Femur (tissue), 1 donor: ENCODE data around the gene PCP2.

Experiments used
- DNase-seq: peaks from one replicate; pipeline ENCODE4 v3.0.0-alpha.2; 2017

The PCP2 gene

DNA sequence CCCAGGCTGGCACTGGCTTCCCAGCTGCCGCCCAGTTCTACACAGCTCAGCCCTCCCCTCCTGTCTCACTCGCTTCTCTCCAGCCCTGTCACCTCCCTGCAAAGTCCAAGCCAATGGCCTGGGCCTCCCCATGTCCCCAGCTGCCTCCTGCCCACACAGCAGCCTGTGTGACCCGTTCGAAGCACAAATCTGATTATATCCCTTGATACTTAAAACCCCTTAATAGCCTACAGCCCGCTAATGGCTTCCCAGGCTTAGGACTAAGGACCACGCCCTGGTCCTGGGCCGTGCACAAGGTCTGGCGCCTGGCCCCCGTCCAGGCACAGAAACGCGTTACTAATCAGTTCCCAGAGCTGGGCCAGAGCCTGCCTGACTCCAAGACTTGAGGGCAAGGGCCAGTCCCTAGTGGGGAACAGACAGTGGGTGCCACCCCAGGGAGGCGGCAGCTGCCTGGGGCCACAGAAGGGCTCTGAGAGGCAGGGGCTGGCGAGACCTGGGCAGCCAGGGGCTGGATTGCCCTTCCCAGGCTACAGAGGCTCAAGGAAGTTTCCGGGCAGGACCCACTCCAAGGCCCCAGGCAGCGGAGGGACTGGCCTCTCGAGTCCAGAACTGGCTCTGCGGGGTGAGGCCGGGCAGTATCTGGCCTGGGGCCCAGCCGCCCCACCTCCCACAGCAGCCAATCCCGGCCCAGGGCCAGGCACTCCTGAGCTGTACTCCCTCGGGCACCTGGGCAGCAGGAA is 14.6 kb downstream of the PCP2 start:
- no peak for DNase-seq

DNA sequence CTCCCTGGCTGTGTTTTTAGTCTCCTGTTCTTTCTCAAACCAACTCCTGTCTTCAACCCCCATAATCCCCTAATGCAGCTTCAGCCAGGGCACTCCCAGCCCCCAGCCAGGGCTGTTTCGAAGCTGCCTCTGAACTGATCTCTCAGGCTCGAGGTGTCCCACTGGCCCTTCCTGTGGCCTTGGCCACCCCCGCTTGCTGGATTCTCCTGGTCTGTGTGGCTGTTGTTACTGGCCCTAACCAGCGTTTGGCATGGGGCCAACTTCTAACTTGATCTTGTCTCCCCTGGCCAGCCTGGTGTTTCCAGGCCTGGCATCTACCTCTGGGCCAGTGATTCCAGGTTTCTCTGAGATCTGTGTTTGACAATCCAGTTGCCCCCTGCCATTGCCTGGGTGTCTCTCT is 15.2 kb downstream of the PCP2 start:
- DNase-seq: no peak

DNA sequence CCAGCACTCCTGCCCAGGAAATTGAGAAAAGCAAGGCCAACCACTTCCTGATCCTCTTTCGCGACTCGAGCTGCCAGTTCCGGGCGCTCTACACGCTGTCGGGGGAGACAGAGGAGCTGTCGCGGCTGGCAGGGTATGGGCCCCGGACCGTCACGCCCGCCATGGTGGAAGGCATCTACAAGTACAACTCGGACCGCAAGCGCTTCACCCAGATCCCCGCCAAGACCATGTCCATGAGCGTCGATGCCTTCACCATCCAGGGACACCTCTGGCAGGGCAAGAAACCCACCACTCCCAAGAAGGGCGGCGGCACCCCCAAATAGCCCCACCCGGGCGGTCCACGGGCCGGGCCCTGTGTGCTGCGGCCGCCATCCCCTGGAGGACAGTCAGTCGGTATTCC is 15.8 kb downstream of the PCP2 start:
- DNase-seq: no peak

DNA sequence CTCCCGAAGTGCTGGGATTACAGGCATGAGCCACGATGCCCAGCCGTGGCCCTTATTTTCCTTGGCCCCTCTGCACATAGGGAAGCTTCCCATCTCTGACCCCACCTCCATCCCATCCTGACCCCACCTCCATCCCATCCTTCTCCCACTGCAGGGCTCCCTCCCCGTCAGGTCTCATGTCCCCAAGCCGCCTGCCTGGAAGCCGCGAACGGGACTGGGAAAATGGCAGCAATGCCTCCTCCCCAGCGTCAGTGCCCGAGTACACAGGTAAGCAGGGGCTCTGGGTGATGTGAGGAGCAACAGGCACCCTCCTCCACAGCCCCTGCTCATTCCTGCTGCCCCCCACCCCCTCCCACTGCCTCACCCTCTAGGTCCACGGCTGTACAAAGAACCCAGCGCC is 16.3 kb downstream of the PCP2 start:
- DNase-seq: no peak

DNA sequence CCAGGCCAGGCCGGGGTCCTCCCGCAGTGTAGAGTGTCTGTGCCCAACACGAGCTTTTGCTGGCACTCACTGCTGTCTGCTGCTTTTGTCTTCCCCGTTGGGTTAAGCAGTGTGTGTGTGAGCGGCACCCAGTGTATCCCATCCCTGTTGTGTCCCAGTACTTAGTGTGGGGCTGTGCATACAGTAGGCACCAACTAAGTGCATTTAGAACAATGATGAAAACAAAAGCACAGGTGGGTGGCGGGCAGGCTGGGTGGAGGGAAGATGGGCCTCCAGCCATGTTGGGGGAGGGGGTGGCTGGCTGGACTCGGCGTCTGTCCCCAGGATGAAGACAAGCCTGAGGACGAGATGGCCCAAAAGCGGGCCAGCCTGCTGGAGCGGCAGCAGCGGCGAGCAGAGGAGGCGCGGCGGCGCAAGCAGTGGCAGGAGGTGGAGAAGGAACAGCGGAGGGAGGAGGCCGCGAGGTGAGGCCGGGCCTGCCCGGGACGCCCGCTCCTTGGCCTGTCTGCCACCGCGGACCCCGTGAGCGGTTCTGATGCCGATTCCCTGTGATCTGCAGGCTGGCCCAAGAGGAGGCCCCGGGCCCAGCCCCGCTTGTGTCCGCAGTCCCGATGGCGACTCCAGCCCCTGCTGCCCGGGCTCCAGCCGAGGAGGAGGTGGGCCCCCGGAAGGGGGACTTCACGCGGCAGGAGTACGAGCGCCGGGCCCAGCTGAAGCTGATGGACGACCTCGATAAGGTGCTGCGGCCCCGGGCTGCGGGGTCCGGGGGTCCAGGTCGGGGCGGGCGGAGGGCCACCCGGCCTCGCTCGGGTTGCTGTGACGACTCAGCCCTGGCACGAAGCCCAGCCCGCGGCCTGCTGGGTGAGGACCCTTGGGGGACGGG is 18.4 kb downstream of the PCP2 start:
- DNase-seq: no peak

DNA sequence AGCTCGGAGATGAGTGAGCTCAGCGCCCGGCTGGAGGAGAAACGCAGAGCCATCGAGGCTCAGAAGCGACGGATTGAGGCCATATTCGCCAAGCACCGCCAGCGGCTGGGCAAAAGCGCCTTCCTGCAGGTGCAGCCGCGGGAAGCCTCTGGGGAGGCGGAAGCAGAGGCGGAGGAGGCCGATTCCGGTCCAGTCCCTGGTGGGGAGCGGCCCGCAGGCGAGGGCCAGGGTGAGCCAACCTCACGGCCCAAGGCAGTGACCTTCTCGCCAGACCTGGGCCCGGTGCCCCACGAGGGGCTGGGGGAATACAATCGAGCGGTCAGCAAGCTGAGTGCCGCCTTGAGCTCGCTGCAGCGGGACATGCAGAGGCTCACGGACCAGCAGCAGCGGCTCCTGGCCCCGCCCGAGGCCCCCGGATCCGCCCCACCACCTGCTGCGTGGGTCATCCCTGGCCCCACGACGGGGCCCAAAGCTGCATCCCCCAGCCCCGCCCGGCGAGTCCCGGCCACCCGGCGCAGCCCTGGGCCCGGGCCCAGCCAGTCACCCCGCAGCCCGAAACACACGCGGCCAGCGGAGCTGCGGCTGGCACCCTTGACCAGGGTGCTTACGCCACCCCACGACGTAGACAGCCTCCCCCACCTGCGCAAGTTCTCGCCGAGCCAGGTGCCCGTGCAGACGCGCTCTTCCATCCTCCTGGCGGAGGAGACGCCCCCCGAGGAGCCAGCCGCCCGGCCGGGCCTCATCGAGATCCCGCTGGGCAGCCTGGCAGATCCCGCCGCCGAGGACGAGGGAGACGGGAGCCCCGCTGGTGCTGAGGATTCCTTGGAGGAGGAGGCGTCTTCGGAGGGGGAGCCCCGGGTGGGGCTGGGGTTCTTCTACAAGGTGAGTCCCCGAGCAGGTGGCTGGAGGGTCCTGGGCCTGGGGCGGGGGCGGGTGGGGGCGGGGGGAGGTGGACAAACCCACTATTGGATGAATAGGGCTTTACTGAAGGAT is 20.9 kb downstream of the PCP2 start:
- DNase-seq: no peak

DNA sequence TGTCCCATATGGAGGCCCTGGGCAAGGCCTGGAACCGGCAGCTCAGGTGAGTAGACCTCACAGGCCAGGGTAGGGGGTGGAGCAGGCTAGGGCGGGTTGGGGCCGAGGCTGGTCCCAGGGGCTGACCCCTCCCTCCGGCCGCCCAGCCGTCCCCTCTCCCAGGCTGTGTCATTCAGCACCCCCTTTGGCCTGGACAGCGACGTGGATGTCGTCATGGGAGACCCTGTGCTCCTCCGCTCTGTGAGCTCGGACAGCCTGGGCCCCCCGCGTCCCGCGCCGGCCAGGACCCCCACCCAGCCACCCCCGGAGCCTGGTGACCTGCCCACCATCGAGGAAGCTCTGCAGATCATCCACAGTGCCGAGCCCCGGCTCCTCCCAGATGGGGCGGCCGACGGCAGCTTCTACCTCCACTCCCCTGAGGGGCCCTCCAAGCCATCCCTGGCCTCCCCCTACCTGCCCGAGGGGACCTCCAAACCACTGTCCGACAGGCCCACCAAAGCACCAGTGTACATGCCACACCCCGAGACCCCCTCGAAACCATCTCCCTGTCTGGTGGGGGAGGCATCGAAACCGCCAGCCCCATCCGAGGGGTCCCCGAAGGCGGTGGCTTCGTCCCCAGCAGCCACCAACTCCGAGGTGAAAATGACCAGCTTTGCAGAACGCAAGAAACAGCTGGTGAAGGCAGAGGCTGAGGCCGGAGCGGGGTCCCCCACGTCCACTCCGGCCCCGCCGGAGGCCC is 21.8 kb downstream of the PCP2 start:
- peak; percentile 9 for DNase-seq

DNA sequence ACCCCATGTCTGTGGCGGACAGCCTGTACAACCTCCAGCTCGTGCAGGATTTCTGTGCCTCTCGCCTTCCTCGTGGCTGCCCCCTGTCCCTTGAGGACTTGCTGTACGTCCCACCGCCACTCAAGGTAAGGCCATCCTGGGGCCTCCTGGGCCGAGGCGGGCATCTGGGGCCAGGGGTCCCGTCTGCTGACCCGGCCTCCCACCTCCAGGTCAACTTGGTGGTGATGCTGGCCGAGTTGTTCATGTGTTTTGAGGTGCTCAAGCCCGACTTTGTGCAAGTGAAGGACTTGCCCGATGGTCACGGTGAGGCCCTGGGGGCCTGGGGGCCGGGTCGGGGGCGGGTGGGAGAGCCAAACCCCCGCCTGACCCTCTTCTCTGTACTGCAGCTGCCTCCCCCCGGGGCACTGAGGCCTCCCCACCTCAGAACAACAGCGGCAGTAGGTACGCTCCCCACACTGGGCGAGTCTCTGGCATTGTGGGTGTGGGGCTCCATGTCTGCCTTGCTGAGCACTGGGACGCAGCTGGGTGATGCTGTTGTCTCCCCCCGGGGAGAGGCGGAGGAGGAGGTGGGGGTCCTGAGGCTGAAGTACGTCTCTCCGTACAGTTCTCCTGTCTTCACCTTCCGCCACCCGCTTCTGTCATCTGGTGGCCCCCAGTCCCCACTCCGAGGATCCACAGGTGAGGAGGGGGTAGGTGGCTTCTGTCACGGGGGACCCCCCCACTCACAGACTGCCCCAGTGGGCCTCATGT is 22.9 kb downstream of the PCP2 start:
- DNase-seq: no peak

DNA sequence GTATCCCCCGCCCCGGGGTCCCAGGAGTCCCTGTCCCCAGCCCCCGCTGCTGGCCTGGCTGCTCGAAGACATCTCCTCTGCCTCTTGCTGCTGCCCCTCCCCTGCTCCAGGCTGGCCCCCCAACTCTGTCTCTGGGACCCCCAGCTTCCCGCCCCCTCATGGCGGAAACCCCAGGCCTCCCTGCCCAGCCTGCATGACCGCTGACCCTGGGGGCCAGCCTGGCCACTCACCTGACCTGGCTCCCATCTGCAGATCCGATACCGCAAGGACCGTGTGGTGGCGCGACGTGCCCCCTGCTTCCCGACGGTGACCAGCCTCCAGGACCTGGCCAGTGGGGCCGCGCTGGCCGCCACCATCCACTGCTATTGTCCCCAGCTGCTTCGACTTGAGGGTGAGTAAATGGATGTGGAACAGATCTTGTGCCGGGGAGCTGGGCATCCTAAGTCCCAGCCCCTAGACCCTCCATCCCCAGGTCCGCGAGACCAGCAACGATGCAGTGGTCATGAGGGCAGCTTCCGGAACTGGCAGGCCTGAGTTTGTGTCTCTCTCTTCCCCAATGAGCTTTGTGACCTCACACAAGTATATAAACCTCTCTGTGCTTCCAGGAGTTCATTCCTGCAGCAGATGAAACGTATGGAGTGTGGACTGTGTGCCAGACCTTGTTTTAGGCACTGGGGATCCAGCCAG is 25.5 kb downstream of the PCP2 start:
- DNase-seq: no peak

DNA sequence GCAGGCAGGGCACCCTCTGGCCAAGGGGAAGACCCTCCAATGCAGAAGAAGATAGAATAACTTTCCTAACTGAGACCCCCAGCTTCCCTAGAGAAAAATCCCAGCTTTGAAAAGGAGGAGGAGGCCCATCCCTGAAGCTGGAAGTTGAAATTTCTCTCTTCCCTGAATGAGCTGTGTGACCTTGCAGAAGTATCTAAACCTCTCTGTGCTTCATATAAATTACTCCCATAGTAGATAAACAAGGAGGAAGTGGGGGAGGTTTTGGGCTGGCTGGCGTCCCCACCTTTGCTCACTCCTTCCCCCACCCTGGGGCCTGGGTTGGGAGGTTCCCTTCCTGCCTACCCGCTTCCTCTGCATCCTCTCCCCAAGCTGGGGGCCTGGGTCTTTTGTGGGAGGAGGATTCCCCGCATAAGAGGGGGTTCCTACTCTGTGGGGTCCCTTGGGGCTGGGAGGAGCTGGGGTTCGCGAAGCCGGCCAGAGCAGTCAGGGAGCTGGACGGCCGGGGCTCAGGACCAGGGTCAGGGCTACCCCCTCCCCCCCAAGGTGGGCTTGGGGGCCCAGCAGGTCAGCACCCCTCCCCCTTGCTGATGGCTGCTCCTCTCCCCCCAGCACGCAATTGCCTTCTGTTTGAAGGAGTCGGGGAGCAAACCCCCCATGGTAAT is 26.2 kb downstream of the PCP2 start:
- DNase-seq: no peak

DNA sequence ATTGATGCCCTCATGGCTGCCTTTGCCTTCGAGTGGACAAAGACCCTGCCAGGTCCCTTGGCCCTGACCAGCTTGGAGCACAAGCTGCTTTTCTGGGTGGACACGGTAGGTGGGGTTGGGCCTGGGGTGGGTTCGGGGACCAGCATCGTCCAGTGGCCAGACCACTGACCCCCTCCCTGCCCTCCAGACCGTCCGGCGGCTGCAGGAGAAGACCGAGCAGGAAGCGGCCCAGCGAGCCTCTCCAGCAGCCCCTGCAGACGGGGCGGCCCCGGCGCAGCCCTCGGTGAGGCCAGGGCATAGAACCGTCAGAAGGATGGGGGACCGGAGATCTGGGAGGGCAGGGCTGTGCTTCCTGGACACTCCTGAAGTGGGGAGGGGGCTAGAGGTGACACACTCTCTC is 27.2 kb downstream of the PCP2 start:
- no peak for DNase-seq

DNA sequence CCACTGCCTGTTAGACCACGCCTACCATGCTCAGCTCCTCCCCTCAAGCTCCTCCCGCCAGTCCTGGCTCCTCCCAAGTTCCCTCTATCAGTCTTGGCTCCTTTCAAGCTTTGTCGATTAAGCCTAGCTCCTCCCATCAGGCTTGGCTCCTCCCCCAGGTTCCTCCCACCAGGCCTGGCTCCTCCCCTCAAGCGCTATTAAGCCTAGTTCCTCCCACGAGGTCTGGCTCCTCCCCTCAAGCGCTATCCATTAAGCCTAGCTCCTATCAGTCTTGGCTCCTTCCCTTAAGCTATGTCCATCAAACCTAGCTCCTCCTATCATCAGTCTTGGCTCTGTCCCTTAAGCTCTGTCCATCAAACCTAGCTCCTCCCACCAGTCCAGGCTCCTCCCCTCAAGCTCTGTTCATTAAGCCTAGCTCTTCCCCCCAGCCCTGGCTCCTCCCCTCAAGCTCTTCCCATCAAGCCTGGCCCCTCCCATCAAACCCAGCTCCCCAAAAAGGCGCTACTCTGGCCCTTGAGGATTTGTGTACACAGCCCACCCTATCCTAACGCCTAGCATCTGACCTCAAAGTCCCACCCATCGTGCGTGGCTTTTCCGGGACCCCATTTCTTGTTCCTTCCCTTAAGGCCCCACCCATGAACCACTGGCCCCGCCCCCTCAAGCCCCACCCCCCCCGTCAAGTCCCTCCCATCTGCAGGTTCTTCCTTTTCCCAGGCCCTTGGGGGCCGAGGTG is 27.9 kb downstream of the PCP2 start:
- no peak for DNase-seq

DNA sequence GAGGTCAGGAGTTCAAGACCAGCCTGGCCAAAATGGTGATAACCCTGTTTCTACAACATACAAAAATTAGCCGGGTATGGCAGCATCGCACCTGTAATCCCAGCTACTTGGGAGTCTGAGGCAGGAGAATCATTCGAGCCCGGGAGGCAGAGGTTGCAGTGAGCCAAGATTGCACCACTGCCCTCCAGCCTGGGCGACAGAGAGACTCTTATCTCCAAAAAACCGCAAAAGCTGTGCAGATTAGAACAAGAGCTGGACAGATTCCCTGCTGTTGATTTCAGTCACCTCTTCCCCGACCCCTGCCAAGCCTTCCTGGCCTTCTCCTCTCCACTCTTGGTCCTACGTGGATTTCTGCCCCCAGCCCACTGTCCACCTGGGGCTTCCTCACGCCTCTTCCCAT is 29.6 kb downstream of the PCP2 start:
- DNase-seq: no peak

DNA sequence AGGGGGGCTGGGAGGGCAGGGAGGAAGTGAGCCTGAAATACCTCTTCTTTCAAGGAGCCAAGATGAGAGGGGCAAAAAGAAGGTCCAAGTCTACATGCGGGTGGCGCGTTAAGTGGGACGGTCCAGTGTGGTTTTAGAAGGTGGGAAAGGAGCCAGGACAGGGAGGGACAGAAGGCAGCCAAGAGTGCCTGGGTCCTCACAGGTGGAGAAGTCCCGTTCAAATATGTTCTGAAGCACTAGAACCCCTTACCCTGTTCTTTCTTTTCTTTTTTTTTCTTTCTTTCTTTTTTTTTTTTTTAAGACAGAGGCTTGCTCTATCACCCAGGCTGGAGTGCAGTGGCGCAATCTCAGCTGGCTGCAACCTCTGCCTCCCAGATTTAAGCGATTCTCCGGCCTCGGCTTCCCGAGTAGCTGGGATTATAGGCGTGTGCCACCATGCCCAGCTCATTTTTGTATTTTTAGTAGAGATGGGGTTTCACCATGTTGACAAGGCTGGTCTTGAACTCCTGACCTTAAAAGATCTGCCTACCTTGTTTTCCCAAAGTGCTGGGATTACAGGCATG is 30.5 kb downstream of the PCP2 start:
- no peak for DNase-seq

DNA sequence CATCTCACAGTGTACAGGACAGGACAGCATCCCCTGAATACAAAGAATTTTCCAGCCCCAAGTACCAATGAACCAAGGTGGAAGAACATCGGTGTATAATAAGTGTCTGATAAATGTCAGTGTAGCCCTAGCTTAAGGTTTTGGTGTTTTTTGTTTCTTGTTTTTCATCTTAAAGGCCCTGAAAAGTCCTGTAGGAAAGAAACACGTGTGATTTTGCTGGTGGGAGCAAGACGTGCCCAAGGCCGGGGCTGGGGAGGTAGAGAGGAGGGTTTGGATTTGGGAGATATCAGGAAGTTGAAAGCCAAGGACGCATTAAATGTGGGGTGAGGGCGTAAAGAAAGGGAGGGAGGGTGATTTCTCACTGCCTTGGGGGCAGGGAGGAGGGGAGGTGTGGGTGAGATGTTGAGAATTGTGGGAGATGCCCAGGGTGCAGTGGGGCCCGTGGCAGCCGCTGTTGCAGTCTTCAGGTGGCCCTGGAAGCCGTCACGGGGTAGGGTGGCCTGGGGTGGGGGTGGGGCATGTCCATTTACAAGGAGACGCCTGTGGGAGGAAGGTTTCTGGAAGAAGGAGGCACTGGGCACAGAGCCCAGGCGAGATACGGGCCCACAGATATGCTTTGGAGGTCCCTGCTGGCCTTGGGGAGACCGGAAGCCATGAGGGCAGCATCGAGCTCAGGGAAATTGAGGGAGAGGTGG is 31.1 kb downstream of the PCP2 start:
- DNase-seq: no peak

DNA sequence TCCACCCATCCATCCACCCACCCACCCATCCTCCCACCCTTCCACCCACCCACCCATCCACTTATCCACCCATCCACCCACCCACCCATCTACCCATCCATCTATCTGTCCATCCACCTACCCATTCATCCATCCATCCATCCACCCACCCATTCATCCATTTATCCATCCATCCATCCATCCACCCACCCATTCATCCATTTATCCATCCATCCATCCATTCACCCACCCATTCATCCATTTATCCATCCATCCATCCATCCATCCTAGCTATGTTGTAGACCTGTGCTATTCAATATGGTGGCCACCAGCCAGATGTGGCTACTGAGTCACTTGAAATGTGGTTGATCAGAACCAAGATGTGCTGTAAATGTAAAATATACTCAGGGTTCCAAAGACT is 32.8 kb downstream of the PCP2 start:
- no peak for DNase-seq

DNA sequence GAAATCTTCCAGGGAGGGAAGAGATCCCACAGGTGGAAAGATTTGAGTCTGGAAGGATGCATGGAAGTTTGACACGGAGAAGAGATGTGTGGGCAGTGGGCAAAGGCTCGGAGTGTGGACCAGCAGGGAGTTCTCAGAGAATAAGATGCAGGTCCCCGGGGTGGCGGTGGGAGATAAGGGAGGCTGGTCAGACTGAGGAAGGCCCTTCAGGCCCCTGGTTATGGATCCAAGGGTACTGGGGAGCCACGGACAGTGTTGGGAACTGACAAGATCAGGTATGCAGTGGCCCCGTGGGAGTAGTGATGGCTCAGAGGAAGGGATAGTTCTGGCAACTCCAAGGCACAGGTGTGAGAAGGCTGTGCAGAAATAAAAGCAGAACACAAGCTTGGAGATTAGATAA is 35.3 kb downstream of the PCP2 start:
- DNase-seq: no peak

DNA sequence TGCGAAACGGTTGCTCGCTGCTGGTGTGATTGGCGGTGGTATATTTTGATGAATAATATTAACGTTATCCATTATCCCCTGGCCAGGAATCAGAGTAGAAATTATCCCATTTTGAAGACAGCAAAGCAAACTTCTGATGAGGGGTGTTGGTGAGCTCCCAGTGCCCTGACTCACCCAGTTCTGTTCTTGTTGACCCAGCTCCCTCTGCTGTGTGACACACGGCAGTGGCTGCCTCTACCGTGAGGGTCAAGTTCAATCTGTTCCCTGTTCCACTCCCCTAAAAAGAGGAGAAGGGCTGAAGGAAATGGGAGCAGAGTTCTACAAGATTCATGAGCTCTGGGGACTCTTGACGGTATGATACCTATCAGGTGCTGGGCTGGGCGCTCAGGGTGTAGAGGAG is 35.8 kb downstream of the PCP2 start:
- no peak for DNase-seq
